ENCODE data around the gene KLF13.

The KLF13 gene

DNA sequence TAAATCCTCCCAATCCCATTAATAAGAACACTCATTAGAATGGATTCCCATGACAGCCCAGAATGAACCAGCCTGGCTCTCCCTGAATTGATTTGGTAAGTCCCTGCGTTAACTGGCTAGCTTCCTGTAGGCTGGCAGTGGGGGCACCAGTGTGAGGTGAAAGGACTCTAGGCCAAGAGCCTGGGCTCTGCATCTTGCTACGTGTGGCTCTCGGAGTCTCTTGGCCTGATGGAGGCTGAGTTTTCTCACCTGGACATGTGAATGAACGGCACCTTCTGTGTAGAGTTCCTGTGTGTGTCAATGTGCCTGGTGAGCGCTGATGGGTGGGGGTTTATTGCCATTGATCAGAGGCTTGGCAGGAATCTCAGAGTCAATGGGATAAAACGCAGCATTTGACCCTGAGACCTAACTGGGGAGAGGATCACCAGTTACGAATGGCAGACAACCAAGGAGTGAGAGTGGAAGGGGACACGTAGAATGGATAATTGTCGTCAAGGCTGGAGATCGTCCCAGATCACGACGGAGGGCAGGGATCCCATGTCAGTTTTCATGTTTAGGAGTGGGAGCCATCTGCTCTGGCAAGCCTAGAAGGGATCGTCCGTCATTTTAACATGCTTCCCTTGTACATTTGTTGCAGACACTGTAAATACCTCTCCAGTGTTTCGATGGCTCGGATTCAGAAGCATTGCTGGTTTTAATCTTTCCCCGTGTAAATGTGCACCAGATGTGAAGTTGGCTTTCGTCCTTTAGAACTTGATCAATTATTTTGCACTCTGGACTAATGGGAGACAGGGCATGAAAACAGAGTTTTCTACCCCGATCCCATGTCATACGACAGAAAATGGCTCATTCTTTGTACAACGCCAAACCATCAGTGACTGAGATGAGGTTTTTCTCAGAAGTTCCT lies 9.0 kb upstream of the KLF13 start:
- DNase-seq = no peak

DNA sequence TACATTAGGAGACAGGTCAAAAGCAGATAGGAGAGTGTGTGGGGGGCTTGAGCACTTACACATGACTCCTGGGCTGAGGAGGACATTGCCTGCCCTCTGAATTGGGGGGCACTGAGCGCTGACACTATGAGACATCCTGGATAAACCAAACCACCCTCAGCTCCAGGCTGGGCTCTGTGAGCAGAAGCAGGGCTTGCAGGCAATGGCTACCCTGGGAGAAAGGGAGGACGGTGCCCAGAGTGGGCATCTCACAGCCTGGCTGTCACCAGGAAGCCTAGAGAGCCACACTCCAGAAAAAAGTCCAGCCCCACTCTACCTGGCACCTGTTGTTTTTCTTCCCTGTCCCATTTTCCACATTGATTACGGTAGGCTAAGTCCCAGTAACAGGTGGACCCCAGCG lies 8.2 kb upstream of the KLF13 start:
- DNase-seq = no peak

DNA sequence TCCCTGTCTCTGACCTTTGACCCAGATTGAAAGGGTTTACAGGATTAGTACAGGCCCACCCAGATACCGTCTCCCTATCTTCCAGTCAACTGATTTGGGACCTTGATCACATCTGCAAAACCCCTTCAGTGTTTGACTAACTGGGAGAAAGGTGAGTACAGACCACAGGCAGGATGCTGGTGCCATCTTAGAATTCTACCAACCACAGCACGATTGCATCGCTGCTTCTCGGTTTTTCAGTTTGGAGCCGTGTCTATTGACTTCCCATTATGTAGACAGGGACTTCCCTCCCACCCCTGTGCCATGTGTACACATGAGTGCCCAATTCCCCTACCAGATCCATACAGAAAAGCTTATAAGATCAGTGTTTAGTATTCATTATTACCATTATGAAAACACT lies 6.6 kb upstream of the KLF13 start:
- DNase-seq = no peak

DNA sequence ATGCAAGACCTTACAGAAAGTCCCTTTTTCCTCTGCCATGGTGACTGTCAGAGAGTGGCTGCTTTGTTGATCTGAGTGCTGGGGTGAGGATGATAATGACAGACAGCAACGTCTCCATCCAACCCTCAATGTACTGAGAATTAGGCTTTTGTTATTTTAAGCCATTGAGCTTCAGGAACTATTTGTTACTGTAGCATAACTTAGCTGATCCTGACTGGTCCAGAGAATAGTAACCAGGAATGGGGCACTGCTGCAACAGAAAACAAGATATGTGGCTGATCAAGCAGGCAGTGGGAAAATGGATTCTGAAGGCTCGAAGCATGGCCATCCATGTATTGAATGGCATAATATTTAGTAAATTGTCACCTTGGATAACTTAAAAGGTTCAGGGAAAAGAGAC lies 5.2 kb upstream of the KLF13 start:
- DNase-seq = no peak

DNA sequence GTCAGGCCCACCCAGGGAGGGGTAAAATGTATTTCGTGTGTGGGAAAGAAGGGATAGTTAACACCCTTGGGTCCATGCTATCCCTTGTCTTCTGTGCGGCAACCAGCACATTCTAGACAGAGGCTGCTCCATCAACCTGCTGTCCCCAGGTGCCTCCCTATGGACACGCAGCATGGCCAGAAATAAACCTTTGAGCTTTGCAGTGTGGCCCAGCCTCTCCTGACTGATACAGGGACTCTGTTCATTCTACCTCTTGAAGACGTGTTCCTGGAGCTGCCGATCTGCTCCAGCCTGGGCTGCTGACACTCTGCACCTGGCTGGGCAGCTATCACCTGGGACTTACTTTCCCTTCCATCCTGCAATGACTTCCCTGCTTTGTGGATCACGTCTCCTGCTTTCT lies 4.1 kb upstream of the KLF13 start:
- DNase-seq = no peak

DNA sequence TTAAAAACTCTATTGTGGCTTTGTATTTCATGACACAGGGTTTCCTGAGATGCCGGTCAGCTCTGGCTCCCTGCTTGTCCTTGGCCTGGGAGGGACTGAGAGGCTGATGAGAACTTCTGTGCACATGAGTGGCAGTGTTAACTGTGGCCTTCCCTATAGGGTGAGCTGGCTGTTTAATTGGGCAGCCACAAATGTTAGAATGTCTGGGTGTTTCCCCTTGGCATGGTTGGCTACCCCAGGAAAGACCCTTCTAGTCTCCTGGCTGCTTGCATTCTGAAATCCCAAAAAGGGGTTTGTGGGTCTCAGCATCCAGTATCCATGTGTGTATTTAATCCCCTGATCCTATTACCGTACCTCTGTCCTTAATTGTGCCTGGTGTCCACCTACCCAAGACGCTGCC lies 3.0 kb upstream of the KLF13 start:
- no peak for DNase-seq

DNA sequence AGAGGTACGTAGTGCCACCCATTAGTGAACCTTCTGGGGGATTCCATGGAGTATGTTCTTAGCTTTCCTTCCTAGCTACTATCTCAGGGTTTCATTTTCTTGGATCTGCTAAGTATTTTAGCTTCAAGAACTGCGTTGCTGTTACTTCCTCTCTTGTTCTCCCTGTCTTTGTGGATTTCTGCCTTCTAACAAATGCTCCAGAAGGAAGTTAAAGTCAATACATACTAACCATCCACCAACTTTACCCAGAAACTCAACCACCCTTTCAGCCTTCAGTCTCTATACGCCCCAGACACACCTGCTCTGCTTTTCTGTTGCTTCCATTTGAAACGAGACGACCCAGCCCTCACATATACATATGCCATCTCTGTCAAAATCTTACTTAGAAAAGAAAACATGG lies 2.4 kb upstream of the KLF13 start:
- DNase-seq = no peak

DNA sequence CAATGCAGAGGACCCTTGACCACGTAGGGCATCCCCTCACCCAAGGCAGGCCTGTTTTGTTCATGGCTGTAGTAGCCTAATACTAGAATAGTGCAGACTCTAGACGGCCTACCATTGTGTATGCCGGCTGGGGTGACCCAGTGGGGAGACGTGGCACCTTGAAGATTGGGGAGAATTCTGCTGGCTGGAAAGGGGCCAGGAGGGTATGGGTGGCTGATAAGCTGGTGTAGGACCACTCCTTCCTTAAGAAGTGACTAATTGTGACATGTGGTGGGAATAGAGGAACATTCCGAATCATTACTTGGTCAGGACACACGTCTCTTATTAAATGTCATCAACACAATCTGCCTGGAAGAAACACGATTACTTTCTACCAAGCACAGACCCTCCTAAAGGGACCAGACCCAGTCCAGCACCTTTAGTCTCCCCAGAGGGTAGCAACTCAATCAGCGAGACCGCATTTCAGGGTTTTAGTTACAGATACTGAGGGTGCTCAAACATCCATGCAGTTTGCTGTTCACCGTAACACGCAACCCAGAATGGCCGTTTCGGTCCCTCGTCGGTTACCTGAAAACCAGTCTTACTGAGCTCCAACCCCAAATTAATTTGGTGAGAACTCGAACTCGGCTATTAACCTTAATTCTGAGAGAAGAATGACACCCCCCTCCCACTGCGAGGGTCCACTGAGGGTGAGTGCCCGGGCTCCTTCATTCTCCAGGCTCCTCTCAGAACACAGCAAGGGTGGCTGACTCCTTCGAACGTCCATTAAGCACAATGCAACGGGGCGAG lies 1.6 kb upstream of the KLF13 start:
- no peak for DNase-seq

DNA sequence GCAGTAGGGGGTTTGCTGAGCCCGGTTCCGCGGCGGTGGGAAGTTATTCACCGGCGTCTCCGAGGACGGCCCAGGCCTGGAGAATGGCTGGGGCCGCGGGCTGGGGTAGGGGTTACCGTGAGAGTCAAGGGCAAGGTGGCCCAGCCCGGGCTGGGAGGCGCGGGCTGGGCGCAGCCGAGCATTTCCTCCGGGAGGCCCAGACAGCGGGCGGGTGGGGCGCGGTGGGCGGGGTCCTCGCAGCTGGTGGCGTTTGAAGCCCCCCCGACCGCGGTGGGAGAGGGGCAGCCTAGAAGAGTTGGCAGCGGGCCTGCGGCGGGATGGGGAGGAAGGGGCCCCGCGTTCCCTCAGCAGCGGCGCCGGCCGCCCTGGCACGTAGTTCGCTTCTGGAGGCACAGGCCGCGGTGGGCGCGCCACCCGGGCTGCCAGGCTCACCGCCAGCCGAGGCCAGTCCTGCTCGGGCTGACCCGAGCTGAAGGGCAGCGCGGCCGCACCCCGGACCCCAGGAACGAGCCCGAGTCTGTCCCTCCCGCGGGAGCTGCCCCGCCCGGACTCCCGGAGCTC lies 960 bp upstream of the KLF13 start:
- DNase-seq = peak; percentile 22 to 79

DNA sequence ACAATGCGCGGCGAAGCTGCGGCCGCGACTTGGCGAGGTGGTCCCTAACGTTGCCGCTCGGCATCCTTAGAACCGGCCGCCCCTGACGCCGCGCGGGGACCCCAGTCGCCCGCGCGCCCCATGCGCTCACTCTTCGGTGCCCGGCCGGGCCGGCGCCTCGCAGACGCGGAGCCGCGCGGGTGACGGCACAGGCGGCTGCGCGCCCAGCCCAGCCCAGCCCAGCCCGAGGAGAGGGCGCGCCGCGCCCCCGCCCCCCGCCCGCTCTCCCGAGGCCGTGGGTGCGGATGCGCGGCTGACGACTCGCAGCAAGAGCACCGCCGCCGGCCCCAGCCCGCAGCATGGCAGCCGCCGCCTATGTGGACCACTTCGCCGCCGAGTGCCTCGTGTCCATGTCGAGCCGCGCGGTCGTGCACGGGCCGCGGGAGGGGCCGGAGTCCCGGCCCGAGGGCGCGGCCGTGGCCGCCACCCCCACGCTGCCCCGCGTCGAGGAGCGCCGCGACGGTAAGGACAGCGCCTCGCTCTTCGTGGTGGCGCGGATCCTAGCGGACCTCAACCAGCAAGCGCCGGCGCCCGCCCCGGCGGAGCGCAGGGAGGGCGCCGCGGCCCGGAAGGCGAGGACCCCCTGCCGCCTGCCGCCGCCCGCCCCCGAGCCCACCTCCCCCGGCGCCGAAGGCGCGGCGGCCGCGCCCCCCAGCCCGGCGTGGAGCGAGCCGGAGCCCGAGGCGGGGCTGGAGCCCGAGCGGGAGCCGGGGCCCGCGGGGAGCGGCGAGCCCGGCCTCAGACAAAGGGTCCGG lies 437 bp downstream of the KLF13 start:
- DNase-seq = peak in 1 of 2 experiments; percentile 93

DNA sequence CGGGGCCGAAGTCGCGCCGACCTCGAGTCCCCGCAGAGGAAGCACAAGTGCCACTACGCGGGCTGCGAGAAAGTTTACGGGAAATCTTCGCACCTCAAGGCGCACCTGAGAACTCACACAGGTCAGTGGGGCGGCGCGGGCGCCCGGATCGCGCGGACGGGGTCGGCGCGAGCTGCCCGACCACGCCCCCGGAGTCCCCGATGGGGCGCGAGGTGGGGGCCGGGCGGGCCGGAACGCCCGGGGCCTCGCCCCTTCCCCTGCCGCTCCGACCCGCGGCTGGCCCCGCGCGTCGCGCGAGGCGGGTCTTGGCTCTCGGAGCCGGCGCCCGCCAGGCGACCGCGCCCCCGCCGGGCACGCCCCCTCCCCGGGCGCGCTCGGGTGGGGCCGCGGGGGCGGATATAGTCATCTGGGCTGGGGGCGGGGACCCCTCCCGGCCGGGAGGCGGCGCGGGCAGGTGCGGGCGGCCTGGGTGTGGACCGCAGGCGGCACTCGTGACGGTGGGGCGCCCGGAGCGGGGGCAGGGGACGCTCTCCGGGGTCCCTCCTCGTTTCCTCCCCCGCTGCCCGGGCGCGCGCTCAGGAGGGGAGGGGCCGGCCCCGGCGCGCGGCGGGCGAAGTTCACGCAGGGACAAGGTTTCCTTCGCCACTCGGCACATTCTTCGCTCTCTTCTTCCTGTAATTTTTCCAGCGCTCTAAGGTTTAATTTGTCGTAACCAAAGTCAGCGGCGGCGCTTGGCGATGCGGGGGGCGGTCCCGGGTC lies 1.2 kb downstream of the KLF13 start:
- DNase-seq = peak in 1 of 2 experiments; percentile 78

DNA sequence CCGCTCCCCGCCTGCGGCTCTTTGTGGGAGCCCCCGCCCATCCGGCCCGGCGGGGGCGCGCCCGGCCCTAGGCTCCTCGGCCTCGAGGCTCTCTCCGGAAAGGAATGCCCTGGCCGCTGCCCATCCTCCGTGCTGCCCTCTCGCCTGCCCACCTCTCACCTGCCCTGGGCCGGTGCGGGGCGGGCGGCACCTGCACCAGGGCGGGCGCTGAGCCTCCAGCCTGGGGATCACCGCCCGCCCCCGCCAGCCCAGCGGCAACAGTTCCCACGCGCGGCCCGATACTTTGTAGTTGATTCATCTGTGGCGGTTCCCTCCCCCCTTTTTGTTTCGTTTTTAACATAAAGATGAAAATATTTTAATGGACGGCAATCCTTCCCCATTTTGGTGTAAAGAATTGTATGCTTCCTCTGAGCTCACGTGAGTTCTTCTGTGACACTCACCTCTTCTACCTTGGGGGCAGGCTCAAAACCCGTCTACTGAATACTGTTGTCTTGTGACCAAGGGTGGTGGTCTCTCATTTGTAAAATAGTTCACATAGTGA lies 1.9 kb downstream of the KLF13 start:
- peak; percentile 57 to 76 for DNase-seq

DNA sequence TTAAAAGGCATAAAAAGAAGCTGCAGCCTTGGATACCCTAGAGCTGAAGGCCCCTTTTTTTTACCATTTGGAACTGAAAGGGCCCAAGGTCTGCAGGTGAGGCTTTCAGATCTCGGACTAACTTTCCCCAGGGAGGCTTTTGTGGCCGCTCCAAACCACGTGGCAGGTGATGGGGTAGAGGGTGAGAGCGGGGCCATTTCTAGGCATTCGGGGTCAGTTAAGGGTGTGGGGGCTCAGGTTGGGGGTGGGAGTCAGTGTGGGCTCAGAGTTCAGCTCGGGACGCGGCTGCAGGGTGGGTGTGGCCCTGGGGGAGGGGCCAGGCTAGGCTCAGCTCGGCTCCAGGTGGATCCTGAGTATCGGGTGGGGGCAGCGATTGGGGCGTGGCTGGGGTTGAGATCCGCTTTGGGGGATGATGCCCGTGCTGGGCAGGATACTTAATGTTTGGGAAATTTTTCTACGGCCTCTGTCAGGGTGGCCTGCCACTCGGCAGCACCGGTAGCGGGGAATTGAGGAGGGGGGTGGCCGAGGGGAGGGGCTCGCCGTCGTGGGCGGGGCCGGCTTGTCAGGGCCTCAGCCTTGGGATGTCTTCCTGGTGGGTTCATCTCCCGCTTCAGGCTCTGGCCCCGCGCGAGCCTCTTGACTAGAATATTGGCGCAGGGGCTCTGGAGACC lies 2.5 kb downstream of the KLF13 start:
- peak; percentile 57 to 63 for DNase-seq

DNA sequence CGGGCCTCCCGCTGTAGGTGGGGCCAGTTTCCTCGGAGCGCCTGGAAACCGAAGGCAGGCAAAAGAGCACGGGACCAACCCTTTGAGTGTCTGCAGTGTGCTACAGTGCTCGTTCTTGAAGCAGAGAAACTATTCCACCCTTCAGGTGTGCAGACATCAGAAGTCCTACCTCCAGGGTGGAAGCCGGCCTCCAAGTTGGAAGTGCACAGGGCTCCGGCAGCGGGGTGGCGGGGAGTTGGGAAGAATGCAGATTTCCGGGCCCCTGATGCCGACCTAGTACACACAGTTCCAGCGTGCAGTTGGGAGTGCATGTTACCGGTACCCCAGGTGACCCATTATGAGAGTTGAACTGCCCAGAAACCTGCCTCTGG lies 3.0 kb downstream of the KLF13 start:
- DNase-seq = no peak

DNA sequence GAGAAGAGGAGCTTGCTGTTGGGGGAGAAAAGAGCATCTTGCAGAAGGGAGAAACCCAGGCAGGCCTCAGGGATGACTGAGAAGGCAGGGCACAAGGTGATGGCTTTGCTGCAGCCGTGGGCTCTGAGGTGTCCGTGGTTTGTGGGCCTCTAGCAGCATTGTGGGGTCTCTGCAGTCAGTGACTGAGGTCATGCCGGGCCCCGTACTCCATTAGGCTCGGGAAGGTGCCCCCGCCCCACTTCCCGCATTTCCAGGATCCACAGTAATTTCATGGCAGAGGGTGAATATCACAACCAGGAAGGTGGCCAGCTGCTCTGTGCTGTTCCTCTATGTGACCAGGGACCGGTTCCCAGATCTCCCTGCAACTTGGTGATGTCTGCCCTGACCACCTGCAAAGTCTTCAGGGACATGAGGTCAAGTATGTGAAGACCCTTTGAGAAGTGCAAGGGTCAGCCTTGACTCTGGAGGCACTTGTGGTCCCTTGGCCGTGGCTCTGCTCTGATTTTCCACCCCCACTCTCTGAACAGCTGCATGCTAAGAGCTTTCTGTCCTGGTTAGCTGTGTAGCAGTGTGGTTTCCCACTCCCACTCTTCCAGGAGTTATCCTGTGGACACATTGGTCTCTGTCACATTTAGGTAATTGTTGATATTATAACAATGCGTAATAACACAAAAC lies 3.6 kb downstream of the KLF13 start:
- DNase-seq = no peak

DNA sequence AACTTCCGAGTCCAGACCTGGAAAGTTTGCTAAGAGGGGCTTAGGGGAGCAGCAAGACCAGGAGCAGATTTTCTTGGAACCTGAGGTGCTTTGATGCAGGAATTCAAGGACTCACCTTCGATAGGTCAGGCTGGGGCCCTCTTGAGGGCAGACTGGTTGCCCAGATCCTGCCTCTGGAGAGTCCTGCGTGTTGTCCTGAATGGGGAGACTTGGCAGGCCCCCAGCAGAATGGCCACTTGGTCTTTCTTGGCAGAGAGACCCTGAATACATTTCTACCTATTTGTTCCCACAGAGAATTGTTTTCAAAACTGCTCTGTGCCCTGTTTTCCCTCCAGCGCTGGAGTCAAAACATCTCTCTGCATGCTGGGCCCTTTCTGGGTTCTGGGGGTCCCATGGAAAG lies 4.2 kb downstream of the KLF13 start:
- no peak for DNase-seq

DNA sequence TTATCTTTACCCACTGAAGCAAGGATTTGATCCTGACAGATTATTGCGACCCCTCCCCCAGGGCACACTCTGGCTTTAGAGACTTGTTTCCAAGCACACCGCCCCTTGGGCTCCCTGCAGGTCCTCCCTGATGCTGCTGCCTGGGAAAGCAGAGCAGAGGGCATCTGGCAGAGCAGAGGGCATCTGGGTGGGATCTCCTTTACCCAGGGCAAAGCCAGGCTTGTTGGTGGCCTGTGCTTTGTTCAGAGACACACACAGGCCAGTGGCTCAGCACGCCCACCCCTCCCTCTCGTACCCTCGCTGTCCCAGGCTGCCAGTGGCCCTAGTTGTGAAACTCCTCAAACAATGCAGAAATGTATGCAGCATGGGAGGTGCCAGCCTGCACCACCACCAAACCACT lies 4.8 kb downstream of the KLF13 start:
- DNase-seq = no peak

DNA sequence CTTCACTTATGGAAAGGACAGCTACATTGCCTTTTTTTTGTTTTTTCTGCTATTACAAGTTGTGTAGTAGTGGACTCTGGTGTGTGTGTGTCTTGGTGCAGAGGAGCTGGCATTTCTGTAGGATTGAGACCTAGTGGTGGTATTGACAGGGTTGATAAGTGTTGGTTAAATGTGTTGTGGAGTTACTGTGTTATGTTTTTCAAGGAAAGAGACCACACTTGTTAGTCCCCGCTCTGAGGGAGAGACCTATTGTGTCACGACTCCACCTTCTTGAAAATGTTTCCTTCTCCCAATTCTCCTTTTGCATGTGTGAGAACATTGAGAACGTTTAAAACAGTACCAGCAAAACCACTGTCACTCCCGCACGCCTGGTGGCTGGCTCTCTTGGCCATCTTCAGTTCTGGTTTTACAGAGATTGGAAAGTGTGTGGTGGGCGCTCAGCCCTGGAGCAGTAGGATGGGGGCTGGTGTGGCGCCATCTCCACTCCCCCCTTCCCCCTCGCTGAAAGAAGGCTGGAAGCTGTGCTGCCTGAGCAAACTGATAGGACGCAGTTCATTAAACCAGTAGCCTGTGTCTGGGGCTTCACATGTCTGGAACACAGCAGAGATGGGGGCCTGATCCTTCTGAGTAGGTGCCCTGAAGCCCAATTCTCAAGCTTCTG lies 5.5 kb downstream of the KLF13 start:
- no peak for DNase-seq

DNA sequence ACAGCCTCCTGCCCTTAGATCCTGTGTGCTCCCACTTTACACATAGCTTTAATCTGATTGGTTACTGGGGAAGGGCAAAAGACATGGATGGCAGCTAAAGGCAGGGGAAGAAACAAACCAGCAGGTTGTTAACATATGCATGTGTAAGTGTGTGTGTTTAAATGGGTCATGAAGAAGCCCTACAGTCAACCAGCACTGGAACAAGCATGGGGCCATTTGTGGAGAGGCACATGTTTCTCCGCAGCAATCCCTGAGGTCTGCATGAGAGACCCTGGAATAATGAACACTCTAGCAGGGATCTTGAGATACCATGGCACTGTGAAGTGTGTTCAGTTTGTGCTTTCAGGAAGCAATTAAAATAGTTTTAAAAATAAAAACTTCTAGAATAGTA lies 6.0 kb downstream of the KLF13 start:
- DNase-seq = no peak

DNA sequence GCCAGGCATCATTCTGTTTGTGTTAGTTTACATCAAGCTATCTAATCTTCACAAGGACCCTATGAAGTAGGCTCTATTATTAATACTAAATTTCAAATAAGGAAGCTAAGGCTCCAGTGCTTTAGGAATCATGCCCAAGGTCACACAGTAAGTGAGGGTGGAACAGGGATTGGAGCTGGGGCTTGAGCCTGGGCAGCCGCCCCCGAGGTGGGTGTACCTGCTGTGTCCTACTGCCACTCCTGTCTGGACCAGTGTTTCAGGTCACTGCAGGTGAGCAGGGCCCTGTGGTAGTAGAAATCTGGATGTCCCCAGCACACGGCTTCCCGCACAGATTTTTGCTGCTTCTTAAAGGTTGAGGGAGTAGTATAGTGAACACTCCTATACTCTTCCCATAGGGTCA lies 6.5 kb downstream of the KLF13 start:
- no peak for DNase-seq
